Left lung (tissue), 10 donors: ENCODE data around the gene ATG3. TPM values are rescaled to one million over a fixed set of nuclear protein-coding genes. Genes with fewer than 3 reads are reported as not detected.
"Not testable (repeated sequence)": the region's sequence is repeated elsewhere in the genome, so short reads cannot be mapped to it uniquely, and the experiment has no call there.

Source experiments
- ATAC-seq: fragments of 200-7000 bp; cut with Tn5 transposase; one replicate; pipeline ENCODE4 v1.9.1; 2020; ENCODE audit warnings: moderate library complexity
- DNase-seq, 4 donors: peaks; one replicate each; pipeline ENCODE4 v3.0.0-alpha.2; 2013 to 2020
- H3K27ac ChIP-seq, 2 donors: fragments of 200-600 bp; sonication (generic) in 1 of 2; one replicate each; pipeline versions ENCODE4 v1.5.0 to v1.8.0; 2020 to 2021
- H3K27me3 ChIP-seq, 2 donors: fragments of 200-600 bp; sonication (generic) in 1 of 2; one replicate each; pipeline versions ENCODE4 v1.5.0 to v1.8.0; 2020 to 2021
- H3K36me3 ChIP-seq, 2 donors: fragments of 200-600 bp; sonication (generic) in 1 of 2; one replicate each; pipeline versions ENCODE4 v1.5.0 to v1.8.0; 2020 to 2021
- H3K4me1 ChIP-seq, 2 donors: fragments of 200-600 bp; one replicate each; pipeline ENCODE4 v1.8.0; 2021
- H3K4me3 ChIP-seq, 2 donors: fragments of 200-600 bp; sonication (generic) in 1 of 2; one replicate each; pipeline versions ENCODE4 v1.5.0 to v1.8.0; 2020 to 2021; ENCODE audit warnings: mild to moderate bottlenecking in 1 of 2
- H3K9me3 ChIP-seq, 2 donors: fragments of 200-600 bp; sonication (generic) in 1 of 2; one replicate each; pipeline versions ENCODE4 v1.5.0 to v1.8.0; 2020 to 2021
- CTCF ChIP-seq, 2 donors: fragments of 200-600 bp; sonication (generic) in 1 of 2; IDR thresholded peaks; one replicate each; pipeline versions ENCODE4 v1.5.0 to v1.8.0; 2021; ENCODE audit warnings: antibody characterized with exemption in 2 of 2
- intact Hi-C, 2 donors: fragments of 100-400 bp; cut with DNase I; formaldehyde crosslinking; loops; one replicate each; pipeline versions ENCODE4 v1.11.2 to v1.14.2; 2022
- polyA plus RNA-seq, 6 donors: library from polyadenylated mRNA; unstranded; fragments of 120-200 nt; gene quantifications; one replicate each; pipeline ENCODE4 v1.2.1, GENCODE V29; 2013; ENCODE audit not compliant: insufficient read length in 6 of 6
- total RNA-seq, 2 donors: library from RNA; stranded (reverse); fragmentation: NEBNext Ultra II Directional; extraction: Animal tissue kit (Norgen Biotek cat#: 25700); gene quantifications; one replicate each; pipeline ENCODE4 v1.2.1, GENCODE V29; 2021
- donor health status: DM: no; HTN: yes; CAD: no.
- donor health status: DM: no; HTN: no; CAD: no.

ATG3 gene
- total and polyA plus RNA-seq, 8 donors: 36.6 to 73.1 (median 43.6) TPM

GRCh38 chr3:112568642-112569041 lies 6.9 kb upstream of the ATG3 start:
- peak overlapping the region in 1 of 2 donors; percentile 20 for H3K27ac ChIP-seq
- peaks cover 6 to 32% of the 10 kb centered on the region in 2 donors for H3K4me1 ChIP-seq
- peaks cover 0 to 27% of the 10 kb centered on the region in 2 donors for H3K36me3 ChIP-seq
- intact Hi-C loops: no loop called here
- DNase-seq (no peak), ATAC-seq (no peak)
- no peaks in the 10 kb centered on the region for H3K9me3 ChIP-seq
- no peaks in the 10 kb centered on the region for H3K27me3 ChIP-seq
- TF ChIP-seq CTCF (IDR thresholded peaks at IDR 0.05): no peak
- no peak overlapping the region for H3K4me3 ChIP-seq

- intact Hi-C loops: no loop called here
- DNase-seq (no peak), ATAC-seq (no peak)
- TF ChIP-seq CTCF (IDR thresholded peaks at IDR 0.05): no peak
- Histone ChIP-seq H3K36me3 (peaks cover 0 to 6% of the 10 kb centered on the region in 2 donors), H3K4me1 (peaks cover 16 to 37% of the 10 kb centered on the region in 2 donors), H3K4me3 (no peak overlapping the region), H3K27ac (no peak overlapping the region), H3K27me3 (no peaks in the 10 kb centered on the region), H3K9me3 (no peaks in the 10 kb centered on the region)
These were observed 3.2 kb upstream of the ATG3 start for GRCh38 chr3:112564940-112565305.

- H3K27me3 ChIP-seq, intact Hi-C loops, H3K4me3 ChIP-seq, H3K9me3 ChIP-seq, H3K27ac ChIP-seq, H3K36me3 ChIP-seq, ATAC-seq: not testable (repeated sequence)
- peaks cover 21 to 38% of the 10 kb centered on the region in 2 donors for H3K4me1 ChIP-seq
- peak in 2 of 4 donors; percentile 9 to 41 for DNase-seq
These were observed 2.6 kb upstream of the ATG3 start for GRCh38 chr3:112564247-112564939.

- ATAC-seq (peak; percentile 73), DNase-seq (no peak)
- no peak for TF ChIP-seq CTCF (IDR thresholded peaks at IDR 0.05)
- Histone ChIP-seq H3K9me3 (no peaks in the 10 kb centered on the region), H3K4me1 (peaks cover 25 to 53% of the 10 kb centered on the region in 2 donors), H3K4me3 (peak overlapping the region; percentile 82 to 83), H3K27ac (peak overlapping the region; percentile 96 to 98), H3K36me3 (peaks cover 0 to 11% of the 10 kb centered on the region in 2 donors), H3K27me3 (no peaks in the 10 kb centered on the region)
- intact Hi-C loops: no loop called here
These were observed 353 bp downstream of the ATG3 start for GRCh38 chr3:112561484-112561733.

- H3K27ac ChIP-seq: peak overlapping the region; percentile 96 to 98
- TF ChIP-seq CTCF (IDR thresholded peaks at IDR 0.05): no peak
- peaks cover 0 to 11% of the 10 kb centered on the region in 2 donors for H3K36me3 ChIP-seq
- peak overlapping the region; percentile 82 to 83 for H3K4me3 ChIP-seq
- DNase-seq: peak; percentile 67 to 87 (median 82)
- H3K27me3 ChIP-seq: no peaks in the 10 kb centered on the region
- peak; percentile 45 for ATAC-seq
- intact Hi-C loops: no loop called here
- peaks cover 25 to 56% of the 10 kb centered on the region in 2 donors for H3K4me1 ChIP-seq
- no peaks in the 10 kb centered on the region for H3K9me3 ChIP-seq
These were observed 860 bp downstream of the ATG3 start for GRCh38 chr3:112560721-112561483.
